Measurements from ENCODE around the gene DCP1A. TPM values are rescaled to one million over a fixed set of nuclear protein-coding genes. Genes with fewer than 3 reads are reported as not detected.

DCP1A gene
- total RNA-seq, 1 experiment from 2014 or later = 12.7 TPM

DNA sequence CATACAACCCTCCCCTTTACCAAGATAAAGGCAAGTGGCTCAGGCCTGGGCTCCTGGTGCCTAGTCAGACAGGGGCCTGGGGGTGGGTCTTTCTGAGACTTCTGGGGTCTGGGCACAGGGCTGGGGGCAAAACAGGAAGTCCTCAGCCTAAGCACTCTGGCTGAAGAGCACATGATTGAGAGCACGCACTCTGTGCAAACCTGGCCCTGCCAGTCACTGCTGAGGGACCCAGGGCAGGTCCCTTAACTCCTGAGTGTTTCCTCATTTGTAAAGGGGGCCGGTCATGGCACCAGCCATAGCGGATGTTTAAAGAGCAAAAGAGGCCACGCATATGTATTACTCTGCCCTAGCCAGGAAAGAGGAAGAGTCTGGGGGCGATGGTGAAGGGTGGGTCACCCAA lies 107.5 kb downstream of the DCP1A start:
- no peak overlapping the region for H3K9ac ChIP-seq (ENCODE audit: low read length)

DNA sequence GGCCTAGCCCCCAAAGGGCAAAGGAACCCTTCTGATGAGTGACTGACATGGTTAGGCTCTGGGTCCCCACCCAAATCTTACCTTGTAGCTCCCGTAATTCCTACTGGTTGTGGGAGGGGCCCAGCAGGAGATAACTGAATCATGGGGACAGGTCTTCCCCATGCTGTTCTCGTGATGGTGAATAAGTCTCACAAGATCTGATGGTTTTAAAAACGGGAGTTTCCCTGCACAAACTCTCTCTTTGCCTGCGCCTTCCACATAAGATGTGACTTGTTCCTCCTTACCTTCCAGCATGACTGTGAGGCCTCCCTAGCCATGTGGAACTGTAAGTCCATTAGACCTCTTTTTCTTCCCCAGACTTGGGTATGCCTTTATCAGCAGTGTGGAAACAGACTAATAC lies 108.5 kb downstream of the DCP1A start:
- DNase-seq = no peak
- TSS peak; percentile 14 for BruUV-seq (replicated peaks)
- CTCF ChIA-PET = no interaction called here

More for the DNA sequence above, 107.5 kb downstream of the DCP1A start:
- no peaks in the 10 kb centered on the region for H3K9me3 ChIP-seq (ENCODE audit: low read length)
- H3K4me2 ChIP-seq (ENCODE audit: low read length) = no peak overlapping the region
- DNase-seq (no peak), ATAC-seq (no peak)
- intact Hi-C loops (cut with micrococcal nuclease) = loop anchor here (2.0 kb wide), 1 partner anchor 15 kb away; no protein-coding TSS in a partner anchor
- CTCF ChIA-PET = no interaction called here
- peaks cover 33% of the 10 kb centered on the region for H3K4me1 ChIP-seq (ENCODE audit: insufficient read depth, low read length)
- peaks cover 11% of the 10 kb centered on the region for H3F3A ChIP-seq (ENCODE audit: low read length, unreplicated experiment)
- POLR2A ChIA-PET (ENCODE audit: unreplicated experiment) = no interaction called here
- no peaks in the 10 kb centered on the region for H3K9me2 ChIP-seq (replicated peaks; ENCODE audit: low read length)
- H3K27ac ChIP-seq (ENCODE audit: low read length) = 0 out of 2 replicates have a peak overlapping the region, but pooled peaks have one; percentile 91
- H3K4me3 ChIP-seq (ENCODE audit: low read length) = no peak overlapping the region
- peaks cover 37% of the 10 kb centered on the region for H4K20me1 ChIP-seq (ENCODE audit: low read length)
- H3K36me3 ChIP-seq (ENCODE audit: low read depth, low read length) = peaks cover 80% of the 10 kb centered on the region
- H2AFZ ChIP-seq (ENCODE audit: low read length) = no peak overlapping the region
- TF ChIP-seq EZH2phosphoT487 (IDR thresholded peaks at IDR 0.05; ENCODE audit: borderline replicate concordance, low read length) (no peak), EZH2 (IDR thresholded peaks at IDR 0.05; ENCODE audit: low read length, unreplicated experiment) (no peak)
- TF ChIP-seq, protein P1, sequence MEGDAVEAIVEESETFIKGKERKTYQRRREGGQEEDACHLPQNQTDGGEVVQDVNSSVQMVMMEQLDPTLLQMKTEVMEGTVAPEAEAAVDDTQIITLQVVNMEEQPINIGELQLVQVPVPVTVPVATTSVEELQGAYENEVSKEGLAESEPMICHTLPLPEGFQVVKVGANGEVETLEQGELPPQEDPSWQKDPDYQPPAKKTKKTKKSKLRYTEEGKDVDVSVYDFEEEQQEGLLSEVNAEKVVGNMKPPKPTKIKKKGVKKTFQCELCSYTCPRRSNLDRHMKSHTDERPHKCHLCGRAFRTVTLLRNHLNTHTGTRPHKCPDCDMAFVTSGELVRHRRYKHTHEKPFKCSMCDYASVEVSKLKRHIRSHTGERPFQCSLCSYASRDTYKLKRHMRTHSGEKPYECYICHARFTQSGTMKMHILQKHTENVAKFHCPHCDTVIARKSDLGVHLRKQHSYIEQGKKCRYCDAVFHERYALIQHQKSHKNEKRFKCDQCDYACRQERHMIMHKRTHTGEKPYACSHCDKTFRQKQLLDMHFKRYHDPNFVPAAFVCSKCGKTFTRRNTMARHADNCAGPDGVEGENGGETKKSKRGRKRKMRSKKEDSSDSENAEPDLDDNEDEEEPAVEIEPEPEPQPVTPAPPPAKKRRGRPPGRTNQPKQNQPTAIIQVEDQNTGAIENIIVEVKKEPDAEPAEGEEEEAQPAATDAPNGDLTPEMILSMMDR (conservative IDR thresholded peaks at IDR 0.05; ENCODE audit: low read depth, low read length) = no peak
- no TSS peak for BruUV-seq (replicated peaks)
- peaks cover 66% of the 10 kb centered on the region for H3K79me2 ChIP-seq (ENCODE audit: low read length)
- H3K27me3 ChIP-seq (ENCODE audit: low read length) = no peaks in the 10 kb centered on the region

More for the DNA sequence above, 108.5 kb downstream of the DCP1A start:
- Histone ChIP-seq H4K20me1 (ENCODE audit: low read length) (peaks cover 28% of the 10 kb centered on the region), H3K4me2 (ENCODE audit: low read length) (peak overlapping the region; percentile 43; the same call in 1 of the 2 replicates), H3F3A (ENCODE audit: low read length, unreplicated experiment) (peaks cover 11% of the 10 kb centered on the region), H3K9me2 (replicated peaks; ENCODE audit: low read length) (no peaks in the 10 kb centered on the region), H3K4me1 (ENCODE audit: insufficient read depth, low read length) (peaks cover 33% of the 10 kb centered on the region), H3K4me3 (ENCODE audit: low read length) (no peak overlapping the region), H3K27me3 (ENCODE audit: low read length) (no peaks in the 10 kb centered on the region), H2AFZ (ENCODE audit: low read length) (no peak overlapping the region), H3K9me3 (ENCODE audit: low read length) (no peaks in the 10 kb centered on the region), H3K36me3 (ENCODE audit: low read depth, low read length) (peaks cover 81% of the 10 kb centered on the region), H3K27ac (ENCODE audit: low read length) (peak overlapping the region; percentile 91), H3K9ac (ENCODE audit: low read length) (peak overlapping the region; percentile 32; the same call in 1 of the 2 replicates), H3K79me2 (ENCODE audit: low read length) (peaks cover 57% of the 10 kb centered on the region)
- POLR2A ChIA-PET (ENCODE audit: unreplicated experiment) = interaction anchor here (0.5 kb wide), 1 partner anchor 51 kb away, joined by 3 read pairs; no protein-coding TSS in a partner anchor
- intact Hi-C loops (cut with micrococcal nuclease) = loop anchor here (2.0 kb wide), 1 partner anchor 16 kb away; no protein-coding TSS in a partner anchor
- no peak for TF ChIP-seq EZH2phosphoT487 (IDR thresholded peaks at IDR 0.05; ENCODE audit: borderline replicate concordance, low read length)
- TF ChIP-seq, protein P1 (conservative IDR thresholded peaks at IDR 0.05; ENCODE audit: low read depth, low read length) = no peak
- TF ChIP-seq EZH2 (IDR thresholded peaks at IDR 0.05; ENCODE audit: low read length, unreplicated experiment) = no peak
- no peak for ATAC-seq

Measured in PC-3 (cell line).